T47D (cell line): ENCODE data around the gene COG5.

ENCODE experiments used
- DNase-seq, 2 experiments: peaks; one replicate each; pipeline versions ENCODE4 v3.0.0 to v3.0.0-alpha.2; 2011 to 2012; ENCODE audit warnings: low read depth in 1 of 2, low spot score in 1 of 2
- JUND ChIP-seq: IDR thresholded peaks from 2 replicates; pipeline ENCODE4 v1.6.1; 2012; ENCODE audit warnings: low read depth
- in situ Hi-C: cut with HindIII; loops from 2 replicates; pipeline ENCODE4 v1.10.0; 2016; ENCODE audit warnings: low sequenced_read_pairs, low pct_unique_long_range_greater_than_20kb

The COG5 gene

GRCh38 chr7:107386548-107387102 lies 177.1 kb downstream of the COG5 start:
- in situ Hi-C loops = no loop called here

GRCh38 chr7:107384025-107384424 lies 179.7 kb downstream of the COG5 start:
- TF ChIP-seq JUND = no peak
- in situ Hi-C loops = no loop called here
- no peak for DNase-seq

More at GRCh38 chr7:107386548-107387102, 177.1 kb downstream of the COG5 start:
- TF ChIP-seq JUND = no peak
- no peak for DNase-seq

- TF ChIP-seq JUND = no peak
- in situ Hi-C loops = no loop called here
- DNase-seq = no peak
Observed at GRCh38 chr7:107383203-107383602, 180.5 kb downstream of the COG5 start.

- in situ Hi-C loops = no loop called here
- no peak for TF ChIP-seq JUND
- DNase-seq = no peak
Observed at GRCh38 chr7:107381453-107381852, 182.3 kb downstream of the COG5 start.

- TF ChIP-seq JUND = no peak
- in situ Hi-C loops = no loop called here
- DNase-seq = no peak
Observed at GRCh38 chr7:107373354-107373753, 190.4 kb downstream of the COG5 start.

- in situ Hi-C loops = no loop called here
- DNase-seq = no peak
- no peak for TF ChIP-seq JUND
Observed at GRCh38 chr7:107372298-107372697, 191.4 kb downstream of the COG5 start.

- DNase-seq = no peak
- in situ Hi-C loops = no loop called here
- no peak for TF ChIP-seq JUND
Observed at GRCh38 chr7:107370816-107371215, 192.9 kb downstream of the COG5 start.

- no peak for DNase-seq
- no peak for TF ChIP-seq JUND
- in situ Hi-C loops = no loop called here
Observed at GRCh38 chr7:107364787-107365186, 198.9 kb downstream of the COG5 start.

GRCh38 chr7:107359520-107360316 lies 204.0 kb downstream of the COG5 start:
- in situ Hi-C loops = no loop called here
- no peak for DNase-seq

GRCh38 chr7:107355616-107356015 lies 208.1 kb downstream of the COG5 start:
- no peak for DNase-seq
- no peak for TF ChIP-seq JUND
- in situ Hi-C loops = no loop called here

More at GRCh38 chr7:107359520-107360316, 204.0 kb downstream of the COG5 start:
- no peak for TF ChIP-seq JUND

- no peak for TF ChIP-seq JUND
- in situ Hi-C loops = no loop called here
- no peak for DNase-seq
Observed at GRCh38 chr7:107354640-107355039, 209.1 kb downstream of the COG5 start.

- TF ChIP-seq JUND = no peak
- in situ Hi-C loops = no loop called here
- no peak for DNase-seq
Observed at GRCh38 chr7:107353701-107354100, 210.0 kb downstream of the COG5 start.

GRCh38 chr7:107345898-107346297 lies 217.8 kb downstream of the COG5 start:
- in situ Hi-C loops = no loop called here
- DNase-seq = no peak
- TF ChIP-seq JUND = no peak

- in situ Hi-C loops = no loop called here
- DNase-seq = no peak
- no peak for TF ChIP-seq JUND
Observed at GRCh38 chr7:107344799-107345198, 218.9 kb downstream of the COG5 start.
